HG03139 (cell line): Measurements from ENCODE around the gene HMGXB4.

Source experiments
- ATAC-seq: cut with Tn5 transposase; IDR thresholded peaks from one replicate; pipeline ENCODE4 v1.9.1; 2021; ENCODE audit not compliant: unreplicated experiment

The HMGXB4 gene

DNA sequence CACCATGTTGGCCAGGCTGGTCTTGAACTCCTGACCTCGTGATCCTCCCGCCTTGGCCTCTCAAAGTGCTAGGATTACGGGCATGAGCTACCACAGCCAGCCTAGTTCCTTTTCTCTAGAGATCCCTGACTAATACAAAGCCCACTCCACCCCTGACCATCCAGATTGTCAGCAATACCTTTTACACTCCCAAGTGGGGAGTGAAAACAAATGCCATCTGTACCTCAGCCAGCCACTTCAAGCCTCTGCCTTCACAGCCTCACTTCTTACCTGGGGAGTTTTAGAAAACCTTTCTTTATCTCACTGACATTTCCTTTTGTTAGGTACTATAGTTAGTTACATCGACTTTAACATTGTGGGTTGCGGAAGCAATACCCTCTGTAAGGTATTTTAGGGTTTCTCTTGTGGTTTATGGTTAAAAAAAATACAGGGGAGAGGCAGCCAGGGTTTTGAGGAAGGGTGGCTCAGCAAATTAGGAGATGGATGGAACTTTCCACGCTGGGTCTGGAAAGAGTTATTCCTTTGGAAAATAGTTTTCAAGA is 51.3 kb downstream of the HMGXB4 start:
- peak; percentile 42 for ATAC-seq

DNA sequence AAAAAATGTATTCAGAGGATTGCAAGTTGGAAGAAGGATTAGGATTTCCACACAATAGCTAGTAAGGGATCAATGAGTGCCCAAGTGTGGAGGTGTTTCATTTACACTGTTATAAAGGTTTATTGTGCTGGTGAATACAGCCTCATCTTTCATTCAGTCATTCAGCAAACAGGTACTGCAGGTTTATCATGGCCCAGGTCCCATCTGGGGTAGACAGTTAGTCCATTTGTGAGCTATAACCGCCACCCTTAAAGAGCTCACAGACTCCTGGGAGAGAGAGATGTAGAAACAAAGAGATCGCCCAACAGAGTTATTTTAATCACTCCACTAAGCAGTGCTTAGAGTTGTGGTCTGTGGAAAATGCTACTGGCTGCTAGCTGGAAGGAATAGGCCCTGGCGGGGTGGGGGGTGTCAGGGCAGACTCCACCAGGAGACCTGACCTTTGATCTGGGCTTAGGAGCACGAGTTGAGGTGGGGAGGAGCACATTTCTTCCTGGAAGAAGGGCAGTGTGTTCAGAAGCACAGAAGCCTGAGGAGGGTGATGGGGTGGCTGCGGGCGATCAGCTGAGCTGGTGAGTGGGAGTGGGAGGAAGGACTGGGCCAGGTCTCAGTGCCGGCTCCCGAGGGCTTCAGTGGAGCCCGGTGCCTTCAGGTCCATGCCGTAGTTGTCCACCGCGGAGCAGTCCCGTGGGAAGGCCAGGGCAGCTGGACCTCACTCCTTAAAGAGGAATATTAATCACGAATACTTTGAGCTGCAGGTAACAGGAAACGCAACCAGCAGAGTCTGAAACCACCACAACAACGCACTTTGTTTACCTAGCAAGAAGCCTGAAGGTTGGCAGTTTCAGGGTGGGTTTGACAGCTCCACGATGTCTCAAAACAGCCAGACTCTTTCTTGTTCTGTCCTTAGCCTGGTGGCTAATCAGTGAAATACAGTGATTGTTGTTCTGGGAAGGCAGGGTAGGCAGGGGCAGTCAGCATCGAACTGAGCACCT is 53.6 kb downstream of the HMGXB4 start:
- ATAC-seq, result no peak

DNA sequence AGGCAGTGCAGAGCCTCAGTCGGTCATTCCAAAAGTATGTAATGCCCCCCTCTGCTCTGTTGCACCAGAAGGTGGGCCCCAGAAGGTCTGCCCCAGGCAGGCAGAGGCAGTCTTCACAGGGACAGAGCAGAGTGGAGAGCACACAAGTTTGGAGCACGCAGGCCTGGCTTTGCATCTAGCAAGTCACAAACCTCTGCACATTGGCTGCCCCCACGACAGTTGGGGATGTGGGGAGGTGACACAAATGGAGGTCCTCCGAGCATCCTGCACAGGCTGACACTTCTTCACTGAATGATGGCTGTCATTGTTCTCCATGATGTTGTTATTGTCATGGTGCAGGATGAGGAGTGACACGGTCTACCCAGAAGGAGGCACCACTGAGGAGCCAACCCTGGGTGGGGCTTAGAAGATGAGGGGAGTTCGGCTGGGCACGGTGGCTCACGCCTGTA is 54.3 kb downstream of the HMGXB4 start:
- no peak for ATAC-seq

DNA sequence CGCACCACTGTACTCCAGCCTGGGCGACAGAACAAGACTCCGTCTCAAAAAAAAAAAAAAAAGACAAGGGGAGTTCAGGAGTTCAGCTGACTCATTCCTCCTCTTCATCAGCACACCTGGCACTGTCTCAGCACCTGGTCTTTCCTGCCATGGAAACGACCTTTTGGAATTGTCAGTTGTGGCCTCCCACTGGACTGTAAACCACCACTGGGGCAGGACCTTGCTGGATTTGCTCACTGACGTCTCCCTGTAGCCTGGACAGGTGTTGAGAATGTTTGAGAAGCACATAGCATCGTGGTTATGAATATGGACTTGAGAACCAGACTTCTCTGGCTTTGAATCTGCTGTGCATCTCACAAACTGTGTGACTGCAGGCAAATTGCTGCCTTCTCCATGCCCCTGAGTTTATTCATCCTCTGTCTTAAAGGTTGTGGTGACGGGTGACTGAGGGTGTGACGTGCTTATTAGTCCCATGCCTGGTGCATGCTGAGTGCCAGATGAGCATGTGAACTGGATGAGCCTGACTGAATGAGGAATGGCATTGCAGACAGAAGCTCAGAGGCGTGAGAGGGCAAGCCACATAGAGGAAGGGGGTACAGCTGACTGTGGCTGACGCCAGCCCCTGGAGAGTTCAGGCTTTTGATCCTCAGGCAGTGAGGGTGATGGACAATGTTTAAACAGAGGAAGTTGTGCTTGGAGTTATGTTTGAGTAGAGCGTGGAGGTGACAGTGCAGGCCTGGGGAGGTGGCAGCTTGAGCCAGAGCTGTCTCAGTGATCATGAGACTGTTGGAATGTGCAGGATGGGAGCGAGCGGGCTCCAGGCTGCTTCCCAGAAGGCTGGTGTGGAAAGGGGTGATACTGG is 55.1 kb downstream of the HMGXB4 start:
- no peak for ATAC-seq

DNA sequence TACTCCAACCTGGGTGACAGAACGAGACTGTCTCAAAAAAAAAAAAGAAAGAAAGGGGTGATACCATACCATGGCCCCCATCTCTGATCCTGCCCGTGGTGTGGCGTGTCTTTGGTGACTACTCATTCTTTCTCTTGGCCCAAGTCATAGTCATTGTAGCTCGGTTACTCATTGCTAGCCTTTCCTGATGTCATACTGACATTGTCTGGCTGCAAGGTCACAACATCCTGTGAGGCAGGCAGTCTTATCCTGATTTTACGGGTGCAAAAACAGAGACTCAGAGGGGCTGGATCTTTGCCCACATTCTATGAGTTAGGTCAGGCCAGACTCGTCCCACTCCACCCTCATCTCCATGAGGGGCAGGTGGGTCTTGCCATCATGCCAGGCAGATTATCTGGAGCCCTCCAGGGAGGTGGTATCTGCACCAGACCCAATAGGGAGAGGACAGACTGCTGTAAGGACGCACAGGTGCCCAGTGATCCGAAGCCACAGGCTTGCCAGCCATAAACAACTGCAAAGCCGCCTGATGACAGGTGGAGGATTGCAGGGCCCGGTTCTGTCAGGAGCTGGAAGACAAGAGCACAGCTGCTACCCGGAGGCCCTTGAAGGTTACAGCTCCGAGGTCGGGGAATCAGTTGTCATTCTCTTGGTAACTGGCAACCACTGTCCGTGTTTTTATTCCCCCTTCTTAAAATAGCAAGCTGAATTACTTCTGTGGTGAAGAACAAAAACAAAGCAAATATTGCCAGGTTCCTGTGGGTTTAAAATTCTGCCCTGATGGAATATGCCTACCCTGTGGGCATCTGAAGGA is 56.2 kb downstream of the HMGXB4 start:
- ATAC-seq, result no peak

DNA sequence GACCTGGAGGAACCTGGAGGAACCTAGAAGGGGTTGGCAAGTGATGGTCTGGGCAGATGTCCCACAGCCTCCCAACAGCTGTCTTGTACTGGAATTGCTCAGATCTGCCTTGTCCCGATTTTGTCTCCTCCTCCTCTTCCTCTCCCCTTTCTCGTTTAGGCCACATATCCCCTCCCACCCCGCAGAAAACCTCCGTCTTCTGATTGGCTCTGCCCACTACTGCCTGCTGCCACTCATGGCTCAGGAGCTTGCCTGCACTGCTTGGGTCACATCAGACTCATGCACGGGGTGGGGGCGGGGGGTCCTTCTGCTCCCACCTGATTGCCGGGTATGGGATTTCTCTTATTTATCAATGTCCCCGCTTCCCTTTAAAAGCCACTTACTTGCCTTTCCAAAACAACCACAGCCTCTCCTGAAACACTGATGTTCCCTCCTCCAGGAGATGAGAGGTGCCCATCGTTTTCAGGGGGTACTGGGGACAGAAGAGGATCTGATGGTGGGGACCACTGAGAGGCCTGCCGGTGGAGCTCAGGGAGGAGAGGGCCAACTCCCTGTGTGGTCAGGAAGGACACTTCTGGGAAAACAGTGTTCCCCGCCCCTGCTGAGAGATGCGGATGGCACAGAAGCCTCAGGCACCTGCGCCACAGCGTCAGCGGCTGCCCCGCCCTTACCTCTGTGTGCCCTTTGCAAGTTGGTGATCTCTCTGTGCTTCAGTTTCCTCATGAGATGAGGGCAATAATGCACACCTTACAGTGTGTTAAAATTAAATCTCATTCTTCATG is 57.1 kb downstream of the HMGXB4 start:
- no peak for ATAC-seq

DNA sequence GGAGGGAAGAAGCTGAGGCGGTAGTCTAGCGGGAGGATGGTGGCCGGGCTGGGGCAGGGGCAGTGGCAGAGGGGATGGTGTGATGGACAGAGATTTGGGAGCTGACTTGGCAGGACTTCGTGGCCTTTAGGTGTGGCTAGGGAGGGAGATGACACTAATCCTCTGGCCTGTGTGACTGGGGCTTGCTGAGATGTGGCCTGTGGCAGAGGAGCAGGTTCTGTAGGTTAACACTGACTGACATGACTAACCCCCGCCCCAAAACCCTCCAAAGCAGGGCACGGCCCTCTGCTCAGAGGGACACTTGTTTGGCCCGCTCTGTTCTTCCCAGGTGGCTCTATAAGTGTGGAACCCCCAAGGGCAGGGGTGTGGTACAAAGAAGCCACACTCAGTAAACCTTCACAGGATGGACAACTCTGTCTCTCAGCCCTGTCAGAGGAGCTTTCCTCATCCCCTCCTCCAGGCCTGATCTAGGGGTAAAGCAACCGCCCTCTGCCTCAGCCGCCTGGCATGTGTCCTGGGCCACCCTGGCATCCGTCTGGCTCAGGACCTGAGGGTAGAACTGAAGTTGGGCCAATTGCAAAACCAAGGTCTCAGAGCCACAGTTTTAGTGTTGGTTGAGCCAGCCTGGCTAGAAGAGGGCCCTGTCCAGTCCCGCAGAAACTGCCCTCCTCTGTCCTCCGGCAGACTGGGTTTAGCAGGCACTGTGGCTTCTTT is 58.0 kb downstream of the HMGXB4 start:
- no peak for ATAC-seq

DNA sequence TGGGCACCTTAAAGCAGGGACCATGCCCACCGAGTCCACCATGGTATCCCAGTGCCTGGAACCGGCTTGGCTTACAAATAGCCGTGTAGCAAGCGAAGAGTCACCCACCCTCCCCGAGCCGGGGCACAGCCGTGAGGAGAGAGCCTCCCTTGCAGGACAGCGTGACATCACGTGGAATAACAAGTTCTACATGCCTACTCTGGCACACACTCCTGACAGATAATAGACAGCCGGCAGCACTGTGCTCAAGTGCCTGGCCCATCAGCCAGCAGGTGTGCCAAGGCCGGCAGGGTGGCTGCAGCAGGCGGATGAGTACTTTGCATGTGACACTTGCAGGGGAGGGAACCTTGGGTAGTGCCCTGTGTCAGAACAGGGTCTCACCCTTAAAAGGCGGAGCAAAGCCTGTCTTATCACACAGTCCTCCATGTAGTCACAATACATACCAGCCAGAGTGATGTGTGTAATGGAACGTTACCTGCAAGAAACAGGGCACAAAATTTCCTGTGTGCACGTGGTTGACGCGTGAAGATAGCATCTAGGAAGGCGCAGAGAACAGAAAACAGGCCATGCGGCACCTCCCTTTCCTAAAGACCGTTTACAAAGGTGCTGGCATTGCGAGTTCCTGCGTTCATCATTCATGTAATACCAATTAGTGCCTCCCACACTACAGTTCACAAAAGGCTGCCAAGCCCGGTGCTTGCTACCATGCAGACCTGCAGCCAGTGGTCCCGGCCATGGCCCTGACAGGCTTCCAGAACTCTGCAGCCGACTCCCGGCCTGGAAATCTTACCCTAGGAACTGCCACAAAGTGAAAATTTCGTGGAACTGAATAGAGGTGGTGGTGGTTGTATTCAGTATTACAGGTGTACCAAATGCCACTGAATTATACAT is 58.8 kb downstream of the HMGXB4 start:
- no peak for ATAC-seq

DNA sequence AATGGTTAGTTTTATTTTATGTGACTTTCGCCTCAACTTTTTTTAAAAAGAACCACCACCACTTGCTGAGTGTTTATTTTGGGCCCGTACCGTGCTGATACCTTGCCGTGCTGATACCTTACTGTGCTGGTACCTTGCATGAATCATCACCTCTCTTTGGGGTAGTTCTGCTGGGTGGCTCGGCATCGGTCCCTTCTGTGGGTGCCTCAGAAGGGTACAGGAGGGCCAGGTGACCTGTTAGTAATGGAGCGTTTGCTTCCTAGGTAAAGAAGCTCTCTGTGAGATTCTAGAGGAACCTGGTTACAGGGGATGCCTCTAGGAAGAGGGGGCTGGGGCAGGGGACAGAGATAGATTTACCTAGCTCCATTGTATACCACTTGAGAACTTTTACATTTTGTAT is 59.5 kb downstream of the HMGXB4 start:
- ATAC-seq, result no peak

DNA sequence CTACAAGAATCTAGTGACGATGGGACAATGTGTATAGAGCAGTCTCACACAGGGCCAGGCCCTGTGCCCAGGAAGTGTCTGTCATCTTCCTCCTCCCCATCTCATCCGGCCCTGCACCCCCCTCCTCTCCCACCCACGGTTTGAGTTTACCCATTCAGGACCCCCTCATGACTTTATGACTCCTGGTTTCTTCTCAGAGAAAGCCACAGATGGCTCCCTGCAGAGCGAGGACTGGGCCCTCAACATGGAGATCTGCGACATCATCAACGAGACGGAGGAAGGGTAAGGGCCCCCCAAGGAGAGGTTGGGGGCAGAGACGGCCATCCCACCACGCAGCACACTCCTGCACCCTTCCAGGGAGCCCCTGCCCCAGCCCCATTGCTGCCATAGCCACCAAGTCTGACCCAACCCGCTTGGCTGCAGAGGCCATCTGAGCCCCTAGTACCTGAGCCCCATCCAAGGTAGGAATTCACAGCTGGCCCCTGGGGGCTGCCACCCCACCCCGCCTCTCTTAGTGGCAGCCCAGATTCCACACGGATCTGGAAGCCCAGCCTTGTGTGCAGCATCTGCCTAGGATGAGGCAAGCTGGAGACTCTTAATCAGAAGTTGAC is 60.5 kb downstream of the HMGXB4 start:
- no peak for ATAC-seq

DNA sequence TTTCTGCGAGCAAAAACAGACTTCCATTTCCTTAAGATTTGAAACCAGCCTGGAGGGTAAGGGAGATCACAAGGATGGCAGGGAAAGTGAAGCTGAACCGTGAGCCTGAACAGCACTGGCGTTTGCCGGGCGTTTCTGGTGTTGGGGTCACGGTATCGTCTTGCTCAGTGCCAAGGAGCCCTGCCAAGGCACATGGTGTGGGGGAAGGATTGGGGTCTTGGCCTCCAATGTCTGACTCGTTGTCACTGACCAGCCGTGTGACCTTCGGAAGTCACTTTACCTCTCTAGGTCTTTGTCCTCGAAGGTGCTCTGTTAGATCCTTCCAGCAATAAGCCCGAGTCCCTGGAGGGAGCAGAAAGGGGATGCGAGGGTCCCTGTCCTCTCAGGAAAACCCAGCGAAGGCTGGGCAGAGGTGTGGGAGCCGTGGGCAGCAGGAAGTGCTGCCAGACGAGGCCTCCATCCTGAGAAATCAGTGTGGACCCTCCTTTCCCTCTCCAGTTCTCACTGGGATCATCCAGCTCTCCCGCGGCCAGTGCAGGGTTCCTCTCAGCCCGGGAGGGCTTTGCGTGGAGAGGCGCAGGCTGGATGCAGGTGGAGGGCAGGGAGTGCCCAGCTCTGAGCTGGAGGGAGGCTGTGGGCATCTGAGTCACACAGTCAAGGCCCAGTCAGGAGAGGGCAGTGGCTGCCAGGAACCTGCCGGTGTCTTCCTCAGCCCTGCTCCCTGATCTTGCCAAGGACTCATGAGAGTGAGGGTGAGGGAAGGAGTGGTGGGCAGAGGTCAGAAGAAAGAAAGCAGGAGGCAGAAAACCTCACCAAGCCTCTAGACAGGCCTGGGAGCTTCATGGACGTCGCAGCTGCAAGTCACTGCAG is 61.3 kb downstream of the HMGXB4 start:
- ATAC-seq, result no peak

DNA sequence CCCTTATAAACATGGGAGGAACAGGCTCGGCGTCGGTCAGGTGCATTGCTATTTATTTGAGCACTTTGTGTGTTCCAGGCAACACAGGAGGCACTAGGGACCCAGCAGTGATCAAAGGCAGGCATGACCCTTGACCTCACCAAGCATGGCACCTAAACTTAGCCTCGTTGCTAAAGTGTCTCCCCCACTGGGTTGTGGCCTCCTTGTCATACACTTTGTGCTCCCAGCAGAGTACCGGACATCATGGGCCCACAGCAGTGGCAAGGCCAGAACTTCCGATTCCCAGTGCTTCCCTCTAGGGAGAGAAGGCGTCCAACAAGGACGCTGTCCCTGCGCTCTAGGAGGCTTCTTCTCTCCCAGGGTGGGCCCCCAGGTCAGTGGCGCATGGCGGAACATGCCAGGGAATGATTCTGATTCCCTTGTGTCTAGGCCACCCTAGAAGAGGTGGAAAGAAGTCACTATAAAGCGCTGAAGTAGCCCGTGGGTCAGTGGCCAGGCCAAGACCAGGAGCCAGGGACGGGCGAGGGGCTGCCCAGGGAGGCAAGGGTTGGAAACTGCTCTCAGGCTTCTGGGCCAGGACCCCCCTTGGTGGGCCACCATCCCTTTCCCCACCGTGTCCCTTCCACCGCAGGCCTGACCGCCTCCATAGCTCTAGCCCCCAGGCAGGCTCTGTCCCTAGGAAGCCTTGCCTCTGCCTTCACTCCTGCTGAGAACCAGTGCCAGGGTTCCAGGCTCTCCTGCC is 62.1 kb downstream of the HMGXB4 start:
- ATAC-seq, result no peak

DNA sequence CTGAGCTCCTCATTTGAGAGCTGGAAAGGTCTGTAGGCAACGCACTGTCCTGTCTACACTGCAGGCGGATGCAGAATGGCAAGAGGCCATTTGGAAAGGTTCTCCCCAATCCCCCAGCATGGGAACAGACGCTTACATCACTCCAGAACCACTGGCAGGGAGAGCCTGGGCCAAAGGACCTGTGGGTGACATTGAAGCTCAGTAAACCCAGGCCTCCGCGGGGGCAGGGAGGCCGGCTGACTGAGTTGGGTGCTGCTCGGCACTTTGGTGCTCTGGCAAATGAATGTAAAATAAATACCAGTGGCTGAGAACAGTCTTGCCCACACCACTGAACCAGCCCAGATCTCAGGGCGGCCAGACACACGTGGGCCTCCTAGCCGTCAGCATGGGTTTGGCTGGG is 64.8 kb downstream of the HMGXB4 start:
- ATAC-seq, result no peak

DNA sequence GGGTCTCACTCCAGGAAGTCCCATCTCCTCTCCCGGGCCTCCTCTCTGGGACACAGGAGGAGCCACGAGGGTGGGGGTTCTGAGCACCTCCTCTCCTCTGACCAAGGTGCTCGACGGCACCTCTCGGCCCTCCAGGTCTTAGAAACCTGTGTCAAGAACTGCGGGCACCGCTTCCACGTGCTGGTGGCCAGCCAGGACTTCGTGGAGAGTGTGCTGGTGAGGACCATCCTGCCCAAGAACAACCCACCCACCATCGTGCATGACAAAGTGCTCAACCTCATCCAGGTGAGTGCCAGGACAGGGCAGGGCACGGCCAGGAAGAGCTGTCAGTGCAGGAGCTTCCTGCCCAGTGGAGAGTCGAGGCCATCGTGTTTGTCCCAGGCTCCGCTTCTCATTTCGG is 65.6 kb downstream of the HMGXB4 start:
- no peak for ATAC-seq

DNA sequence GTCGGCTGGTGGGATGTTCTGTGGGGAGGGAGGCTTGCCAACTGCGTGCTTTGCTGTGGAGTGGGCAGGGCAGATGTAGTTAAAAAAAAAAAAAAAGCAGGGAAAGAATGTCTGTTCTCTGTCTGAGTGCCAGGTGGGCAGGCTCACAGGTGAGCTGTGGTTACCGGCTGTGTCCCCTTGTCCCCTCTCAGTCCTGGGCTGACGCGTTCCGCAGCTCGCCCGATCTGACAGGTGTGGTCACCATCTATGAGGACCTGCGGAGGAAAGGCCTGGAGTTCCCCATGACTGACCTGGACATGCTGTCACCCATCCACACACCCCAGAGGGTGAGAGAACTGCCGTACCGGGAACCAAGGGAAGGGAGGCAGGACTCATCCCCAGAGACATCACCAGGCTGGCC is 66.0 kb downstream of the HMGXB4 start:
- ATAC-seq, result no peak

DNA sequence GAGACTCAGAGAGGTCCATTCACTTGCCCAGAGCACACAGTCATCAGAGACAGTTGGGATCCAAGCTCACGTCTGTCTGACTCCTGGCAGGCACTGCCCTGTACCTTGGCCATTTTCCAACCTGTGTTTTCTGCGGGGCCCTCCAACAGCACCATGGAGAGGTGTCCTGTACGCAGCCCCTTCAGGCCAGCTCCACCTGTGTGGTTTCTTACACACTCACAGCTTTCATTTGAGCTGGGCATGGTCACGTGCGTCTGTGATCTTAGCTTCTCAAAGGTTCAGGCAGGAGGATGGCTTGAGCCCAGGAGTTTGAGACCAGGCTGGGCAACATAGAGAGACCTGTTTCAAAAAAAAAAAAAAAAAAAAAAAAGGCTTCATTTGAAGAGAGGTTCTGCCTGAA is 66.8 kb downstream of the HMGXB4 start:
- ATAC-seq, result no peak
